ENCODE measurements around the gene VTI1B.

Gene VTI1B

DNA sequence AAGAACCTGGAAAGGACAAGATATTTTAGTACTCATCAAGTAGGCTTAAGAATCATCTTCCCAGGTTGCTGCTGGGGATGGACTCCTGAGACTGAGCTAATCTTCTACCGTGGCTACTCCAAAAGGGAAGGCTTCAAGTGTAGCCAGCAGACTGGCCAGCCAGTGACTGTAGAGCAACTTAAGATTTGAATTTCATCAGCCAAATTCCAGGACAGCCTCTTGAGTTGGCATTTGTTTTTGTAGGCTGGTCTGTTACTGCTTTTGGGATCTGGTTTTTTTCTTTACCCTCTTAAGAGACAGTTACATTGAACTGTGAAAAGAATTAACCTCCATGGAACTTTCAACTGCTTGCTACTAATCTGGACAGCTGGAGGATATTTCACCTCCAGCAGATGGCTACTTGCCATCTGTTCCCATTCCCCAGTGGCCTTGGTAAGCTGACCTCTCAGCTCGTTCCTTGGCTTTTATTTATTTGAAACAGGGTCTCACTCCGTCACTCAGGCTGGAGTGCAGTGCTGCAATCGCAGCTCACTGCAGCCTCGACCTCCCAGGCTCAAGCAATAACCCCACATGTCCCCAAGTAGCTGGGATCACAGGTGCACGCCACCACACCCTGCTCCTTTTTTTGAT lies 20.7 kb downstream of the VTI1B start:
- H3K4me3 ChIP-seq (ENCODE audit: low read length), result no peak overlapping the region
- no peak for TF ChIP-seq ZNF274 (IDR thresholded peaks at IDR 0.05; ENCODE audit: low read depth, low read length)

DNA sequence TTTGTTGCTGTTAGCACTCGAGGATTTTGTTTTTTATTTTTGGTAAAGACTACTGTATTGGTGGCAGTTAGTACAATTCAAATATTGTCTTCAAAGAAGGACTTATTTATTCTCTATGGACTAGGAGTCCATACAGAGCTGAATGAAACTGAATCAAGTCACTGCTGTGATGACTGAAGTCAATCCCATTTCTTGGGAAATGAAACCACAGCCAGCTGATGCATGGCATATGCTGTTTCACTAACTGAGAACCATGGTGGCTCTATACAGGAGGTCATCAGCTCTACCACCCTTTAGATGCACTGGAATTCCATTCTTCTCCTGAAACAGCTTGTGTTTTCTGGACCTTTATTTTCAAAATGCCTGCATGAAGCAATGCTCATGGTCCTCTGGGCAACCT lies 22.2 kb downstream of the VTI1B start:
- no peak for TF ChIP-seq ZNF274 (IDR thresholded peaks at IDR 0.05; ENCODE audit: low read depth, low read length)
- no peak overlapping the region for H3K4me3 ChIP-seq (ENCODE audit: low read length)

DNA sequence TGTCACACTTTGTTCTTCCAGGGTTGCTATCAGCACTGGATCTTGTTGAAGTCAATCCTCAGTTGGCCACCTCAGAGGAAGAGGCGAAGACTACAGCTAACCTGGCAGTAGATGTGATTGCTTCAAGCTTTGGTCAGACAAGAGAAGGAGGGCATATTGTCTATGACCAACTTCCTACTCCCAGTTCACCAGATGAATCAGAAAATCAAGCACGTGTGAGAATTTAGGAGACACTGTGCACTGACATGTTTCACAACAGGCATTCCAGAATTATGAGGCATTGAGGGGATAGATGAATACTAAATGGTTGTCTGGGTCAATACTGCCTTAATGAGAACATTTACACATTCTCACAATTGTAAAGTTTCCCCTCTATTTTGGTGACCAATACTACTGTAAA lies 23.7 kb downstream of the VTI1B start:
- H3K4me3 ChIP-seq (ENCODE audit: low read length), result no peak overlapping the region
- TF ChIP-seq ZNF274 (IDR thresholded peaks at IDR 0.05; ENCODE audit: low read depth, low read length), result no peak

DNA sequence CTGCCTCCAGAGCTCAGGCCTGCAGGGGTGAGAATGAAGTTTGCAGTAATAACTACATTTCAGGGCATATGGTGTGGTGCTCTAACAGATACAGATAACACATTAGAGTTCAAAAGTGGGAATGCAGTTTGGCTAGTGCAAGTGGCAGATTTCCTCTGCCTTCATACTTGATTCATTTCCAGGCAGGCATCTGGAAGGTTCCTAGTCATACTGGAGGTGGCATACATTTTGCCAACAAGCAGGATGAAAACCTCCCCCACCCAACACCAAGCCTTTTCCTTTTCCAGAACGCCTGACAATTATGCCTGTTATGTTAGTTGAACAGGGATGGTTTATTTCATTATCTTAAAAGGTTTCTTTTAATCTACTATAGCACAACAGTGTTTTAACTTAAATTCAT lies 24.3 kb downstream of the VTI1B start:
- H3K4me3 ChIP-seq (ENCODE audit: low read length), result no peak overlapping the region
- TF ChIP-seq ZNF274 (IDR thresholded peaks at IDR 0.05; ENCODE audit: low read depth, low read length), result no peak

DNA sequence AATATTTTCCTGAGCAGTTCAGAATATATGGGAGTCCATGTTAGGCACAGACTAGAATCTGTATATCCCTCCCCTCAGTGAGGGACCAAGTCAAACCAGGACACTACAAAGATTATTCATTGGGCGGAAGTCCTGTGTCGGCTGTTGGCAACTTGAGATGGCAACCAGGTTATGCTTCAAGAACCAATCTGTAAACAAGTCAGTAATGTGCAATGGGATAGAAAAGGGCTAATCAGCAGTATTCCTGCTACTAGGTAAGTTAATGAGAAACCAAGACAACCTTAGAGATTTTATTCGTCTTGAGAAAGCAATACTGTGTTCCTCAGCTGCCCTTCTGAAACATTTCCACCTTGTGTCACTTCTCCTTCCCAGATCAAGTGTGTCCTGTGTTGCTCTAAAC lies 28.3 kb downstream of the VTI1B start:
- no peak for TF ChIP-seq ZNF274 (IDR thresholded peaks at IDR 0.05; ENCODE audit: low read depth, low read length)
- H3K4me3 ChIP-seq (ENCODE audit: low read length), result no peak overlapping the region

DNA sequence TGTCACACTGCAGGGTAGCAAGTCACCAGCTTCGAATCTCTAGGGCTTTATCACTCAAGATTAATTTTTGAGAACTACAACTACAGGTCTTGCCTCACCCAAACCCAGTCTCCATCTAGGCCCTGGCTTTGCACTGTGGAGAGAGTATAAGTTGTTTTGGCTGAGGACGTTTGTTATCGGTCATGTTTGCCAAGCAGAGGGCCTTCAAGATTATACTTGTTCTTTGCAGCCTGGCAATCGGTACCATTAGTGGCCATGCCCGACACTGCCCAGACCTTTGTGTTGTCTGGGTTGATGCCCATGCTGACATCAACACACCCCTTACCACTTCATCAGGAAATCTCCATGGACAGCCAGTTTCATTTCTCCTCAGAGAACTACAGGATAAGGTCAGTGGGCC lies 29.0 kb downstream of the VTI1B start:
- H3K4me3 ChIP-seq (ENCODE audit: low read length), result no peak overlapping the region
- no peak for TF ChIP-seq ZNF274 (IDR thresholded peaks at IDR 0.05; ENCODE audit: low read depth, low read length)

DNA sequence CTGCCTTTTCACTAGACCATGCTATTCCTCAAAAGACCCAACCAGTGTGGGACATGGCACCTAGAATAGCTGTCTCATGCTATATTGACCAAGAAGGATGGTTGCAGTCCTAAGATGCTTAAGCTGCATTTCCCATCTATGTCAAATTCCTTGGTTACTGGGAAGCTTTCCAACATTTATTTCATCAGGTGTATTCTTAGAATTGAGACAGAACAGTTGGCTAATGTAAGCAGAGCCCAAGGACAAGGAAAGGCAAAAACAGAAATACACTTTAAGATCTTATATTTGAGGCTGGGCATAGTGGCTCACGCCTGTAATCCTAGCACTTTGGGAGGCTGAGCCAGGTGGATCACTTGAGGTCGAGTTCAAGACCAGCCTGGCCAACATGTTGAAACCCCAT lies 30.0 kb downstream of the VTI1B start:
- no peak overlapping the region for H3K4me3 ChIP-seq (ENCODE audit: low read length)
- TF ChIP-seq ZNF274 (IDR thresholded peaks at IDR 0.05; ENCODE audit: low read depth, low read length), result no peak

DNA sequence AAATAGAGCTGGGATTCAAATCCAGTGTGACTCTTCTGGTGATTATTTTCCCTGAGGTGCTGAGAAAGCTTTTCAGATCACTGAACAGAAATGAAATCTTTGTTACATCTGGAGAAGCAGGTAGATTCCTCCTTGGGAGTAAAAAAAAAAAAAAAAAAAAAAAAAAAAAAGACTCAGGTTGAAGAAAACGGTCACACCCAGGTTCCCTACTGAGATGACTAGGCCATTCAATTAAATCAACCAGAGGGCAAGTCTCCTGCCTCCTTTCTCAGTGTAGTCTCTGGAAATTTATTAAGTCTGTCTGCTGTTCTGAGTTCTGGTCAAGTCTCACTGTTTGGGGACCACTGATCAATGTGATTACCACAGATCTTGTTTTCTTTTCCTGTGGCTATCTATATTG lies 30.7 kb downstream of the VTI1B start:
- TF ChIP-seq ZNF274 (IDR thresholded peaks at IDR 0.05; ENCODE audit: low read depth, low read length), result no peak

DNA sequence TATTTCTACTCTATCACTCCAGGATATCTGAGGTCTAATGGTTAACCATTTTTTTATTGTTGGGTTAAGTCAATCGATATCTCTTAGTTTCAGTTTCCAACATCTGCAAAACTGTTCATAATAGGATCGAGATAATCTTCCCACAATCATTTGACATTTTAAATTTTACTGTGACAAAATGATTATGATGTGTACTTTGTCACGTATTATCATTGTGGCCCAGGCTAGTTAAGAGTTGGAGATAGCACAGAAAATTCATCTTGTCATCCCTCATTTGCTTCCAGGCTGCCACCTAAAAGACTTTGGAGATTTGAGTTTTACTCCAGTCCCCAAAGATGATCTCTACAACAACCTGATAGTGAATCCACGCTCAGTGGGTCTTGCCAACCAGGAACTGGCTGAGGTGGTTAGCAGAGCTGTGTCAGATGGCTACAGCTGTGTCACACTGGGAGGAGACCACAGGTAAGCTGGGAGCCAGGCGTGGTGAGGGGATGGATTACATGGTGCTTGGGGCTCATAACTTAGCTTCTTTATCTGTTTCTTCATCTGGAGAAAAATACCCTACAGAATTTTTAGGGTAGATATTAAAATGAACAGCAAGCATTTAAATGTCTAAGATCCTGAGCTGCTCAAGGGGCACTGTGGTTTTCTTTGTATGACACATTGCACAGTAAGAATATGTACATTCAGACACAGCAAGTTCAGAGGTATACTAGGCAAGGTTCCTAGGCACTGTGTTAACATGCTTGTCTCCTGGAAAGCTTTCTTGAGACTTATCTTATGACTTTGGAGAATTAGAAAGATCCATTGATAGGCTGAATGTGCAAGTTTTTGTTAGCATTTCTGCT lies 32.3 kb downstream of the VTI1B start:
- no peak overlapping the region for H3K4me3 ChIP-seq (ENCODE audit: low read length)
- no peak for TF ChIP-seq ZNF274 (IDR thresholded peaks at IDR 0.05; ENCODE audit: low read depth, low read length)

More for the DNA sequence above, 30.7 kb downstream of the VTI1B start:
- H3K4me3 ChIP-seq (ENCODE audit: low read length), result no peak overlapping the region

DNA sequence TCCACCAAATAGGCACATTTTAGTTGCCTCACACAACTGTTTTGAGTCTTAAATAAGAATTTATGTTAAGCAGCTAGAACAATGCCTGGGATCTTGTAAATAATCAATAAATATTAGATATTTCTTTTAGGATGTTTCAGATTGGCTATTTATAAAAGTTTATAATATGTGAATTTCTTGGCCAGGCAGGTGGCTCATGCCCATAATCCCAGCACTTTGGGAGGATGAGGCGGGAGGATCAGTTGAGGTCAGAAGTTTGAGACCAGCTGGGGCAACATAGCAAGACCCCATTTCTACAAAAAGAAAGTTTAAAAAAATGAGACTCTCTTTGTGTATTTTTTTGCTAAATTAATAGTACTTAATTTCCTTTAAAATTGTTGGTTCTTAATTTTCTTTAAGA lies 33.0 kb downstream of the VTI1B start:
- TF ChIP-seq ZNF274 (IDR thresholded peaks at IDR 0.05; ENCODE audit: low read depth, low read length), result no peak

DNA sequence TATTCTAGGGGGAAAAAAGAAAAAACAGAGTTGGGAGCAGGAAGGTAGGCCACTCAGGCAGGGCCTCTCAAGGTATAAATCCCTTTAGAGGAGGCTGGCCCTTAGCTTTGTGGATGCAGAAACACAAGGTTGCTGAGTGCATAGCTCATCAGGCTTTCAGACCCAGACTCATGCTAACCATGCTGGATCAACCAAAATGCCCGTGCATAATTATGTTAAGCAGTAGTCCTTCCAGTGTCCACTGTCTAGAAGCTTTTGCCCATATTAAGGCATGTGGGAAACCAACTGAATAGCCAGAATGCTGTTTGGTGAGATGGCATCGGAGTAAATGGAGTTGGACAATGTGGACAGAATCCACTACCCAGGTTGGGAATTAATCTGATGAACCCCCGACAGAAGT lies 35.8 kb downstream of the VTI1B start:
- no peak for TF ChIP-seq ZNF274 (IDR thresholded peaks at IDR 0.05; ENCODE audit: low read depth, low read length)
- no peak overlapping the region for H3K4me3 ChIP-seq (ENCODE audit: low read length)

More for the DNA sequence above, 33.0 kb downstream of the VTI1B start:
- H3K4me3 ChIP-seq (ENCODE audit: low read length), result no peak overlapping the region

DNA sequence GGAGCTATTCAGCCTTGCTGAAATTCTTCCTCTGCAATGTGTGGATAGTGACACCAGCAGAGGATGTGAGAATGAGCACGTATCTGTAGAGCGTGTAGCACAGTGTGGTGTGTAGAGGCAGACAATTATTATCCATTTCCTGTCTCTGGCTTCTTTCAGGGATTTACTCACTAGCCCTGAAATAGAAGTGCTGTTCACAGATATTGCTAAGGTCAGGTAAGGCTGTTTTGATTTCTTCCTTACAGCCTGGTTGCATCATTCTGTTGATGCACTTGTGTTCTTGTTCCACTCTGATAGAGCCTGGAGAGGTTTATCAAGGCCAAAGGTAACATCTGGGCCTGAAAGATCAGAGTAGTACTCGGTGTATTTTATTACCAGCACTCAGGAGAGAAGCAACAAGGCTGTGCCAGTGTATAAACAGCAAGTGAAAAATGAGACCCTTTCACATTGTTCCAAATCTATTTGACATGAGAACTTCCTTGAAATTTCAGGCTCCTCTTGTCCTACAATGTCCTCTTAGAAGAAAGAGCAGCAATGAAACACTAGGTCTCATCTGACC lies 38.0 kb downstream of the VTI1B start:
- no peak overlapping the region for H3K4me3 ChIP-seq (ENCODE audit: low read length)
- no peak for TF ChIP-seq ZNF274 (IDR thresholded peaks at IDR 0.05; ENCODE audit: low read depth, low read length)

DNA sequence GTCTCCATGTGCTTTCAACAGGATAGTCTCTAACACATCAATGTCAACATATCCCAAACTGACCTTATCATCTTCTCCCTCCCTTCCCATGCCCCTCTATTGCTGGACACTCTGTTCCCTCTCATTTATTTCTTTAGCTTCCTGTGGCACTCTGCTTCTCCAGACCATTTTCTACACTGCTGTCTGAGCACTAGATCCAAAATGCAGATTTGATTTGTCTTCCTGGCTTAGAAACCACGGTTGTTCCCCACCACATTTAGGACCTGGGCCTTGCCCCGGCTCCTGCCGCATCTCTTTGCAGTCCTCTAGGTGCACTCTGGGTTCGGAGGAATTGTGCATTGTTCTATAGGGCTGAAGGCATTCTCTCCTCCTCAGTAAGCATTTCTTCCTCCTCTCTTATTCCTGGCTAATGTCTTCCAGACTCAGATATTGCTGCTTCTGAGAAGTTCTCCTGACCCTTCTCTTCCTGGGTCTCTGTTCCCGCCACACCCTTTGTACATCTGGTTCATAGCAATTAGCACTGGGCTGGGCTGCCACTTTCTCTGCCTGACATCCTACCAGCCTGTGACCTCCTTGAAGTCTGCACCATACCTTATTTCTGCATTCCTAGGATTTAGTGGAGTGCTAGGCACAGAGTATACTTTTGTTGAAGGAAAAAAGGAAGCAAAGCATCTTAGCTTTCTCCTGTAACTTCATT lies 40.8 kb downstream of the VTI1B start:
- no peak overlapping the region for H3K4me3 ChIP-seq (ENCODE audit: low read length)
- TF ChIP-seq ZNF274 (IDR thresholded peaks at IDR 0.05; ENCODE audit: low read depth, low read length), result no peak

DNA sequence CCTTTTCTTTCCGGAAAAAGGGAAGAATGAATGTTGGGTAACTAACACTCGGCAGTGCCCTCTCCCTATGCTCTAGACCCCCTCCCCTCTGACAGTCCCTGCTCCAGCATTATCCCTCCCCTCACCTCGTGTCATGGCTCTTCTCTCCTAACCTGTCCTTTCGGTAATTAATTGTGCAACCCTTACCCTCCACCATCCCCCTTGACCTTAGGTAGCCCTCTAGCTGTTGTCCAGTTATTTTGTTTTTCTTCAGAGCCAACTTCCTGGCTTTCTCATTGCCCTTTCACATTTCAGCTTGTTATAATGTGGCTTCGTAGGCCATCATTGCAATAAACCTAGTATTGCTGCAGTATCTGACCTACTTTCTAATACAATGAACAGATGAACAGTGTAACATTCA lies 43.5 kb downstream of the VTI1B start:
- no peak for TF ChIP-seq ZNF274 (IDR thresholded peaks at IDR 0.05; ENCODE audit: low read depth, low read length)
- no peak overlapping the region for H3K4me3 ChIP-seq (ENCODE audit: low read length)
